Measurements from ENCODE around the gene DLG2.

GRCh38 chr11:85099522-85099921 is 527.6 kb downstream of the DLG2 start:
- TF ChIP-seq CTCF (IDR thresholded peaks at IDR 0.05), result no peak
- no peak for TF ChIP-seq POLR2AphosphoS5 (IDR thresholded peaks at IDR 0.05)
- no peak for TF ChIP-seq EP300 (IDR thresholded peaks at IDR 0.05)
